NCI-H345 treated with DMSO at 0.1 percent for 48 hours (cell line): ENCODE data around the gene CMPK1.
"Not testable (repeated sequence)": the region's sequence is repeated elsewhere in the genome, so short reads cannot be mapped to it uniquely, and the experiment has no call there.

ENCODE experiments used
- DNase-seq: peaks from one replicate; lab custom pipeline; 2025; ENCODE audit not compliant: unreplicated experiment; lab: John Stamatoyannopoulos, UW

CMPK1 gene, protein sequence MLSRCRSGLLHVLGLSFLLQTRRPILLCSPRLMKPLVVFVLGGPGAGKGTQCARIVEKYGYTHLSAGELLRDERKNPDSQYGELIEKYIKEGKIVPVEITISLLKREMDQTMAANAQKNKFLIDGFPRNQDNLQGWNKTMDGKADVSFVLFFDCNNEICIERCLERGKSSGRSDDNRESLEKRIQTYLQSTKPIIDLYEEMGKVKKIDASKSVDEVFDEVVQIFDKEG

DNA sequence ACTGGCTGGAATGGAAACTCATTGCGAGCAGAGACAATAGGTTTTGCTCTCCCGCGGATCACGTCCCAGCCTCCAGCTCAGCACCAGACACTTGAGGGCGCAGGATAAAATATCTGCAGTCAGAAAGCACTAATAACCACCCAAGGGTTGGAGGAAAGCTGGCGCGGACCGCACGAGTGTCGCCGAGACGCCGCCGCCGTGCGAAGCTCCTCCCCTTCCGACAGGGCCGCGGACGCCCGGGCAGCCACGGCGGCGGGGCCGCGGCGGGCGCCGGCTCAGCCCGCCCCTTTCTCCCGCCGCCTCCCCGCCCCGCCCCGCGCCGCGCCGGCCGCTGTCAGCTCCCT is at the start of gene CMPK1:
Gene CMPK1, plus strand, starts transcription at position 213 of the 344 bp plus-strand sequence. CDS start 156 bp downstream, outside the sequence.
- DNase-seq, result peak; percentile 83

DNA sequence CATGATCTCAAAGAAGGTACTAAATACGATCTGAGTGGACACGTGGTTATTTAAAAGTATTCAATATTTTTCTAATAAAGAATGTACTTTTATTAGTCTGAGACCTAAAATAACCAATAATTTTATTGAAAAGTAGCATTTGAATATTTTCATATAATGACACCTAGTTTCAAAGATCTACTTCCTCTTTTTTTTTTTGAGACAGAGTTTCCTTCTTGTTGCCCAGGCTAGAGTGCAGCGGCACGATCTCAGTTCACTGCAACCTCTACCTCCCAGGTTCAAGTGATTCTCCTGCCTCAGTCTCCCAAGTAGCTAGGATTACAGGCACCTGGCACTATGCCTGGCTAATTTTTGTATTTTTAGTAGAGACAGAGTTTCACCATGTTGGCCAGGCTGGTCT is 45.5 kb upstream of the CMPK1 start:
- DNase-seq, result not testable (repeated sequence)

DNA sequence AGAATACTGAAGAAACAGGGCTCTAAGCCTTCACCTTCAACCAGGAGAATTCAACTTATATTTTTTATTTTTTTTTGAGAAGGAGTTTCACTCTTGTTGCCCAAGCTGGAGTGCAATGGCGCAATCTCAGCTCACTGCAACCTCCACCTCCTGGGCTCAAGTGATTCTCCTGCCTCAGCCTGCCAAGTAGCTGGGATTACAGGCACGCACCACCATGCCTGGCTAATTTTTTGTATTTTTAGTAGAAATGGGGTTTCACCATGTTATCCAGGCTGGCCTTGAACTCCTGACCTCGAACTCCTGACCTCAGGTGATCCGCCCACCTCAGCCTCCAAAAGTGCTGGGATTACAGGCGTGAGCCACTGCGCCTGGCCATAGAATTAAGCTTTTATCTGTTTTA is 38.7 kb upstream of the CMPK1 start:
- DNase-seq, result not testable (repeated sequence)

DNA sequence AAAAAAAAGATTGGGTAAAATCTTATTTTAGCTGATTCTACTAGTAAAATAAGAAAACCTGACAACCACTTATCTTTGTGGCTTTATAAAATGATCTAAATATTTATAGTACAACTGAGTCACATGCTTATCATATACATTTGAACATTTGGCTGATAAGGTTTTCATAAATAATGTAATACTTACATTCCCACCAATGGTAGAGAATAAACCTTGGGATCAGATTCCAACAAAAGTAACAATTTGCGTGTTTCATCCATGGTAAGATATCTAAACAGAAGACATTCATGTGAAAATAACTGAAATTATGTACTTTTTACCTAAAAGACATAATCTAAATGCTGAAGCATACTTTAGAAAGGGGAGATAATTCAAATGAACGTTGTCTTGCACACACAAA is 38.0 kb upstream of the CMPK1 start:
- DNase-seq, result no peak

DNA sequence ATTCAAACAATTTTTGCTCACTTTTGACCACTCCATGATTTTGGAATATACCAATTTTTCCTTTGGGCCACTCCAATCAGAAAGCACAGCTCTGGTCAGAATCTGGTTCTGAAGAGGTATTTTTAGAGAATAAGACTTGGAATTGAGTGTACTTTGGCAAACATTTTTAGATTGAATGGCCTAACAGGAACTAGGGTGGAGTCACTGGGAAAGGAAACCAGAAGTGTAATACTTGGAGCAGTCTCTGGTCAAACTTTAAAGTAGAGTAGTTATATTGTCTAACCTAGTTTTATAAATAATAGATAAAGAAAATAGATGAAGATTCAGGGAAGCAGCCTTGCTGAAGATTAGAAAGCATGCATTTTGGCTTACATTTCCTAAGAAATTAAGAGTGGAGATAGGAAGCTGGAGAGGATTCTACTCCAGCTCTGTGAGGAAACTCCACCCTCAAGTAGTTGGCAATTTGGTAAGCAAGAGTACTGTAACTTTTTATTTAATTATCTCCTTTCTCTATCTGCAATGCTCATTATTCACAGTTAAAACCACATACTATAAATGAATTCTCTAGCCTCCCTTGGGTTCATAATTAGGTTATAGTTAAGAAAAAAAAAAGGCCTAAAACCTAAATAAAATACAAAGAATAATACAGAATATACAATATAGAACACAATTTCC is 35.4 kb upstream of the CMPK1 start:
- DNase-seq, result no peak

DNA sequence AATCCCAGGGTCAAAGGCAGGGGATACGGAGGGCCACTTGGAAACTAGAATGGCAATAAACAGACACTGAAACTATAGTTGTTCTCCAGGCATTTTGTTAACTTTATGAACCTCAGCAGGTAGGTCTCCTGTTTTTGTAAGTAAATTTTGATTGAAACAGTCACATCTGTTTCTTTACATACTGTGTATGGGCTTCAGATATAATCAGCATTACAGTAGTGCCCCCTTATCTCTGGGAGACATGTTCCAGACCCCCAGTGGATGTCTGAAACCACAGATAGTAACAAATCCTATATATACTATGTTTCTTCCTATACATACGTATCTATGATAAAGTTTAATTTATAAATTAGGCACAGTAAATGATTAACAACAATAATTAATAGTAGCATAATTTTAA is 31.1 kb upstream of the CMPK1 start:
- DNase-seq, result no peak

DNA sequence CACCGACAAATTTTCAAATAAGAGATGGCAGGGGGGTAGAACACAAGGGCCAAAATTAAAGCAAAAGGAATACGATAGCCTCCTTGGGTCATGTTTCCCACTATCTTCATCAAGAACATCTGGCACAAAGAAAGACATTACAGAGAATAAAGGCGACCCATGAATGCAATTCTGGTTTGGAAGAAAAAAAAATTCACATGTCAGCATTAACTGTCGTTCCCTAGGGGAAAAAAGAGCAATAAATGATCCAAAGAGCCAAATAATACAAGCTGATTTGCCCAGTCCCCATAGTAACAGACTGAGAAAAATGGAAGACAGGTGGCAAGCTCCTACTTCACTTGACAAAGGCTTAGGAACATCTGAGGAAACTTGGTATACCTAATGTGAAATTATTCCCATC is 24.2 kb upstream of the CMPK1 start:
- no peak for DNase-seq

DNA sequence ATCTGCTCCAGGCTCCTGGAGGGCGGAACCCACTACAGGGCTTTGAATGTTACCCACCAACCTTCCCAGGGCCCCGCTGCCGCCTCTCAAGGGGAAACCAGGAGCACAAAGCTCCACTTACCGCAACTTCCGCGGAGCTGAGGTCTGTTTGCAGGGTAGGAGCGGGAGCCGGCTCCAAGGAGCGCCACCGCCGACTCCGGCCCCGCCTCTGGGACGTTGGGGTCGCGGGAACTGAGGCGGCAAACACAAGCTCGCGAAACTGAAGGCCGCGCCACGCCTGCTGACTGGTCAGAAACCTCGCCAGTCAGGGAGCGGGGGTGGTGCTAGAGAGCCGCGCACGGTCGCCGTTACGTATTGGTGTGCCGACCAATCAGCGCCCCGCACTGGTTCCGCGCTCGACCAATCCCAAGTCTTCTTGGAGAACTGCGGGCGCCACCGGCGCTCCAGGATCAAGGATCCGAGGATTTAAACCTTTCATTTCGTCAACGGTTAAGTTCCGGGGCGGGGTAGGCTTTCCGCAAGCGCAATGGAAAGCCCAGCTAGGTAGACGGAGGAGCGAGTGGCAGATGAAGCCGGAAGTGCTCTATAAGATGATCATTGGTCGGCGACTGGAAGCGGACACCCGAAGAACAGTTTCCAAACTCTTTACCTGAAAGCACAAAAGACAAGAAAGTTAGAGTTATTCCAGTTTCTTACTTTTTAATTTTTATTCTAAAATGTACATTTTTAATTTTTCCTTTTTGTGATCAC is 19.5 kb upstream of the CMPK1 start, which contains the start of gene STIL:
Gene STIL, minus strand, starts transcription at position 233 of the 750 bp plus-strand sequence. CDS start 3,828 bp downstream, outside the sequence.
- DNase-seq, result peak; percentile 99

DNA sequence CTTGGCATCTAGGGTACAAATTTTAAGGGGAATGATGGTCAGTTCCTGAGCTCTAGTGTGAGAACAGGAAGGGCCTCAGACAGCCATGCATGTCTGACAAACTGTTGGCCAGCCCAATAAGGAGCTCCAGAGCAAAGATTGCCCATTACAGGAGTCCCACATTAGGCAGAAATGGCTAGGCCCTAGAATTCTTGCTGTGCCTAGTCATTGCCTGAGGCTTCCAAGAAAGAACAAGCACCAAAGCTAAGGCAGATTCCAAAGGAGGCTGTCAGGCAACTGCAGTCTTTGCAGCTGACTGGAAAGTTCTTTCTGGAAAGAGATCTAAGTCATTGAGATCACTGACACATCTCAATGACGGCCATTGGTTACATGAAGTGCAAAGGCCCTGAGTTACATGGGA is 15.7 kb upstream of the CMPK1 start:
- DNase-seq, result no peak

DNA sequence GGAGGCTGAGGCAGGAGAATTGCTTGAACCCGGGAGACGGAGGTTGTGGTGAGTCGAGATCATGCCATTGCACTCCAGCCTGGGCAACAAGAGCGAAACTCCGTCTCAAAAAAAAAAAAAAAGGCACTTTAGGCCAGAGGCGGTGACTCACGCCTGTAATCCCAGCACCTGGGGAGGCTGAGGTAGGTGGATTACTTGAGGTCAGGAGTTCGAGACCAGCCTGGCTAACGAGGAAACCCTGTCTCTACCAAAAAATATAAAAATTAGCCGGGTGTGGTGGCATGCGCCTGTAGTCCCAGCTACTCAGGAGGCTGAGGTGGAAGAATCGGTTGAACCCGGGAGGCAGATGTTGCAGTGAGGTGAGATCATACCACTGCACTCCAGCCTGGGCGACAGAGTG is 13.6 kb upstream of the CMPK1 start:
- not testable (repeated sequence) for DNase-seq

DNA sequence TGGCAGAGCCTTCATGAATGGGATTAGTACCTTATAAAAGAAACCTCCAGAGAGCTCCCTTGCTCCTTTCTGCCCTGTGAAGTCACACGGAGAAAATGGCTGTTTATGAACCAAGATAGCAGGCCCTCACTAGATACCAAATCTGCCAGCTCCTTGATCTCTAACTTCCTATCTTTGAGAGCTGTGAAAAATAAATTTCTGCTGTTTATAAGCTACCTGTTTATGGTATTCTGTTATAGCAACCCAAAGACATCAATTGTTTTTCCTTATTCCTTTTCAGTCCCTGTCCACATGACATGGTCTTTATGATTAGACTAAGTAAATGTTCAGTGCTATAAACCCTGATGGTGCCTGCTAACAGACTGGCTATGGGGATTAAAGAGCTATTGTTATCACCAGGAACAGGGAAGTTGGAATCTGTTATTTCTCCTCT is 10.0 kb upstream of the CMPK1 start:
- no peak for DNase-seq

DNA sequence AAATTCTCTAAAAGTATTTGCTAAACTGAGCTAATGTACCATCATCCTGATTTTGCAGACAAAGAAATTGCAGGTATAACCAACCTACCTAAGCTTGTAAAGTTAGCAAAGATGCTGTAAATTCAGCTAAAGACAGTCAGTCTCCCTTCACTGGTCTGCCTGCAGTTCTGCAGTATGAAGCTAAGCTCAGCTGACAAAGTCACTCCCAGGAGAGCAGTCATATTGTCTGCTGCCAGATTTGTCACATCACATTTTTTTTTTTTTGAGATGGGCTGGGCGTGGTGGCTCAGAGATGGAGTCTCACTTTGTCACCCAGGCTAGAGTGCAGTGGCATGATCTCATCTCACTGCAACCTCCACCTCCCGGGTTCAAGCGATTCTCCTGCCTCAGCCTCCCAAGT is 8.9 kb upstream of the CMPK1 start:
- DNase-seq, result no peak

DNA sequence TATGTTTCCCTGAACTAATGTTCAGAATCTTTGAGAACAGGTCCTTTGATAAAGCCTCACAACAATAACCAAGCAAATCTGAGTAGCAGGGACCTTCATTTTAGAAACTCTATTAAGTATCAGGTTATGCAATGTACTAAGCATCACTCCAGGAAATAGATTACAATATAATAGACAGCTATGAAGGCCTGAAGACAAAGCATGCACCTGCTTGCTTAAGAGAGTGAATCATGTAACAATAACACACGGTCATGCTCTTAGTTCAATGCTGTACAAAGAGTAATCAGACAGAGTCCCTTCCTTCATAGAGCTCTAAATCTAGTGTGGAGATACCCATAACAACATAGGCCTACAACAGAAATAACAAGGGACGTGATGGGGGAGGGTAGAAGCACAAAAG is 8.1 kb upstream of the CMPK1 start:
- DNase-seq, result peak; percentile 78

DNA sequence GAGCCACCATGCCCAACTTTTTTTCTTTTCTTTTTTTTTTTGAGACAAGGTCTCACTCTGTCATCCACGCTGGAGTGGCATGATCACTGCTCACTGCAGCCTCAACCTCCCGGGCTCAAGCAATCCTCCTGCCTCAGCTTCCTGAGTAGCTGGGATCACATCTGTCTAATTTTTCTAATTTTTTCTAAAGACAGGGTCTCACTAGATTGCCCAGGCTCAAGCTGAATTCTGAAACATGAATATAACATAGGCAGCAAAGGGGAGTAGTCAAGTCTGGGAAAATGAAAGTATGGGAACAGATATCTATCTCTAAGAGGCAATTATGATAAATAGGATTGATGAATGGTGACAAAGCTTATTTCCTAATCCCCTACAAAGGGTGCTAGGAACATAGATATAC is 7.3 kb upstream of the CMPK1 start:
- no peak for DNase-seq

DNA sequence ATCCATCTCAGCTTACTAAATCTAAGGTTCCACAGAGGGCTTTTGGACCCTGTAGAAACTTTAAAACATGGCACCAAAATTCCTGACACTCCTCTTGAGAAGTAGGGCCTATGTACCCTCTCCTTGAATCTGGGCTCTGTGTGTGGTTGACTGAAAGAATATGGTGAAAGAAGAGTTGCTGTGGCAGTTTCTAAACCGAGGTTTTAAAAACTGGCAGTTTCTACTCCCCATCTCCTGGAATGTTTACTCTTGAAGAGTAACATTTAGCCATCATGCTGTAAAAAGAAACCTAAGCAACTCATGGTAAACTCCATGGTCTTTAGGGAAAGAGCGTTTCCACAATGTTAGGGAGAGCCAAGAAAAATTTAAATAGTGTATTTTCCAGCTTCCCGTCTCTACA is 4.6 kb upstream of the CMPK1 start:
- DNase-seq, result no peak

DNA sequence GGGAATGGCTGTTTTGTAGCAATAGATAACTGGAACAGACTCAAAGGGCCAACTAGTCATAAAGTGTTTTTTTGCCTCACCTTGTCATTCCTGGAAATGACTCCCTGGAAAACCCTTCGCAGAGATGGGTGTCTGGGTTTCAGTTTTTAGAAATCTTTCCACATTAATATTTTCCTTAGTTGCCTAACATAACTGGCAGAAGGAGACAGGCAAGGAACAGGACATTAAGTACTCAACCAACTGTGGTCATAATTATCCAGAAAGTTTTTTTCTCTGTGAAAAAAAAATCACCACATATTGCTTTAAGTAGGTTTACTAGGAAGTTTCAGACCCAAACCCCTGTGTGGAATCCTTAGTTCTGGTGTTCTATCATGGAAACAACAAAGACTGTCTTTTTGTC is 3.4 kb upstream of the CMPK1 start:
- DNase-seq, result no peak

DNA sequence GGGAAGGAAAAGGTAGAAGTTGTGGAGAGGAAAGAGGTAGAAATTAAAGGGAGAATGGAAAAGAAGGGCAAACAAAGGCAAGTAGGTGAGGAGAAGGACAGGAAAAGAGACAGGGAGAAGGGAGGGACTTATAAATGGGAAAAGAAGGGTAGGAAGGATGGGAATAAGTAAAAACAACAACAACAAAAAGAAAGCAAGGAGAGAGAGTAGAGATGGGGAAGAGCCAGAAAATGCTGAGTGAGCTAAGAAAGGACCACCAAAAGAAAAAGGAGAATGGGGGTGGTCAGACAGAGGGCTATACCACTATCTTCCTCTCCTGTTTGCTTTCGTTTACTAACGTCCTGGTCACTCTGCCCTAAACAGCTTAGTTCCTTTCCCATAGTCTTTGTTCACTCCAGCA is 1.7 kb upstream of the CMPK1 start:
- no peak for DNase-seq

DNA sequence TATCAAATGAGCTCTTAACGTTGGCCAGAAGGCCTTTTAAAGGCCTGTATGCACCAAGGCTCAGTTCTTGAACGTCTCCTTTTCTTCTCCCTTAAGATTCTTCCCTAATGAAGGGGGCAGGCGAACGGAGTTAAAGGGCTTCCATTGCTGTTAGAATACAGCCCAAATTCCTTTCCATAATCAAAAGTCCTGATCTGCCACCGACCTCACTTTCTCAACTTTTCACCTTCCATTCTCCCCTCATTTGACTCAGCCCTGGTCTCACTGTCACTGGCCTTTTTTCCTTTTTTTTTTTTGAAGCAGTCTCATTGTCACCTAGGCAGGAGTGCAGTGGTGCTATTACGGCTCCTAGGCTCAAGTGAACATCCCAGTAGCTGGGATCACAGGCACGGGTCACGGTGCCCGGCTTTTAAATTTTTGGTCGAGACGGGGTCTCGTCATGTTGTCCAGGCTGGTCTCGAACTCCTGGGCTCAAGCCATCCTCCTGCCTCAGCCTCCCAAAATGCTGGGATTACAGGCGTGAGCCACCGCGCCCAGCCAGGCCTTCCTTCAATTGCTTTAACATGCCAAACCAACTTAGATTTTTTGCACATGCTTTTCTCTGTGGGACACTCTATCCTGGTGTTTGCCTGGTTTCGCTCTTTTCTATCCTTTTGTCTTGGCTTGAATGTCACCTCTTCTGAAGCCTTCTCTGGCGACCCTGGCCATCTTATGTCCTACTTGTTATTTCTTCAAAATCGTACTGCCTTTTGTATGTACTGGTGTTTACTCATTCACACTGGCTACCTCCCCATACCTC is 612 bp upstream of the CMPK1 start:
- no peak for DNase-seq

DNA sequence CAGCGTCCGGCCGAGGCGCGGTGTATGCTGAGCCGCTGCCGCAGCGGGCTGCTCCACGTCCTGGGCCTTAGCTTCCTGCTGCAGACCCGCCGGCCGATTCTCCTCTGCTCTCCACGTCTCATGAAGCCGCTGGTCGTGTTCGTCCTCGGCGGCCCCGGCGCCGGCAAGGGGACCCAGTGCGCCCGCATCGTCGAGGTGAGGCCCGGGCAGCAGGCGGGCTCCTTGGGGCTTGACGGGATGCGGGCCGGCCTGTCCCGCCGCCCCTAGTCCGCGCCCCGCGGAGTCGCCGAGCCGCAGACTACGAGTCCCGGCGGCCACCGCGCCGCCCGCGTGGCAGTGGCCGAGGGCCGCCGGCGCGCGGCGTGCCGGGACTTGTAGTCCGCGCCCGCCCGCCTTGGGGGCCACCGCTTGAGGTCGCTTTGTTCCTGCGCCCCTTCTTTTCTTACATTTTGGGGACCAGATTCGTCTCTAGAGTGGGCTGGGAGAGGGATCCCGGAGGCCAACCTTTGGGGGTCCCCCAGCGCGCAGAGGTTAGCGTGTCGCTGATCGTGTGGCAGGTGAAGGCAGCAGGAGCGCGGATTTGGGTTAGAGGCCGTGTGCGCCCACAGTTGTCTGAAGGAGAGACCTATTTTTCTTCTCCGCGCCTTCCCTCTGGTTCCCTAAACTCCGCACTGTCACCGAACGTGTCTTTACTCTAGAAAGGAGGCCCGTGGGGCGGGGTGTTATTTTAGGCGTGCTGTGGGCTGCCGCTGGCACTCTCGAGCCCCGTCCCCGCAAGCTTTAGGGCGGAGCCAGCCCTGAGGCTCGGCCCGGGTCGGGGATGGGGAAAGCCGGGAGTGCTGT is 553 bp downstream of the CMPK1 start:
- peak; percentile 83 for DNase-seq

DNA sequence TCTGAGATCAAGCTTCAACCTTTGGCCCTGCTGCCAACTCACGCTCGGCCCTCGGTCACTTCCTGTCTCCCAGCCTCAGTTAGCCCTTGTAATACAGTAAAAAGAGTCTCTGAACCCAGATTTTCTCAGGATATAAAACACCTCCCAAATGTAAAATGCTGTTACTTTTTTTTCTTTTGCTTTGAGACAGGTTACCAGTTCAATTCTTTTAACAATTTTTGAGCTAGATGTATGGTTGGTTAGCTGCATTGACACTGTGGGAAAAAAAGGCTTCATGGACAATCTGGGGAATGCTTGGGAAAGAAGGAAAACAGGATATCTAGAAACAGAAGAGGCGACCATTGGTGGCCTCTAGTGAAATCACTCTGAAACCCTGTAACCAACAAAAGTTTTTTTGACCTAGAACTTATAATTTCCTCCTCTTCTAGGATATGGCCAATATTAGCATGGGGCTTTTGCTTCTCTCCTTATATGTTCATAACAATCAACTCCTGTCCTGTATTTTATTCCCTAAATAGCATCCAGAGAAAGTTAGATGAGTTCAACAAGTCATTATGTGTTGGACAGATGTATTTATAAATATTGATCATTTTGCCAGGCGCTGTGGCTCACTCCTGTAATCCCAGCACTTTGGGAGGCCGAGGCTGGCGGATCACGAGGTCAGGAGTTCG is 1.3 kb downstream of the CMPK1 start:
- no peak for DNase-seq
